Left renal pelvis (tissue), 4 donors: ENCODE measurements around the gene MEGF6. TPM values are rescaled to one million over a fixed set of nuclear protein-coding genes. Genes with fewer than 3 reads are reported as not detected.

Experiments used
- DNase-seq, 4 donors: peaks; one replicate each; pipeline ENCODE4 v3.0.0-alpha.2; 2013; ENCODE audit warnings: low read depth in 4 of 4, low spot score in 3 of 4
- polyA plus RNA-seq, 4 donors: library from polyadenylated mRNA; unstranded; fragments of 120-200 nt; gene quantifications; one replicate each; pipeline ENCODE4 v1.2.1, GENCODE V29; 2013; ENCODE audit not compliant: insufficient read length in 4 of 4

Gene MEGF6
- polyA plus RNA-seq, 4 donors, result 8.1 to 26.3 (median 14.0) TPM

- no peak for DNase-seq
Measured at GRCh38 chr1:3476666-3477065, 134.6 kb downstream of the MEGF6 start.

- DNase-seq, result no peak
Measured at GRCh38 chr1:3475839-3476573, 135.3 kb downstream of the MEGF6 start.

GRCh38 chr1:3474421-3474820, 136.9 kb downstream of the MEGF6 start:
- no peak for DNase-seq

GRCh38 chr1:3474016-3474415, 137.3 kb downstream of the MEGF6 start:
- no peak for DNase-seq

- DNase-seq, result no peak
Measured at GRCh38 chr1:3473381-3473844, 137.9 kb downstream of the MEGF6 start.

GRCh38 chr1:3472906-3473305, 138.4 kb downstream of the MEGF6 start:
- DNase-seq, result no peak

GRCh38 chr1:3472088-3472850, 139.0 kb downstream of the MEGF6 start:
- DNase-seq, result no peak

GRCh38 chr1:3471356-3472087, 139.8 kb downstream of the MEGF6 start:
- DNase-seq, result no peak

GRCh38 chr1:3470650-3471355, 140.5 kb downstream of the MEGF6 start:
- DNase-seq, result no peak

- DNase-seq, result no peak
Measured at GRCh38 chr1:3469849-3470649, 141.3 kb downstream of the MEGF6 start.

GRCh38 chr1:3469104-3469848, 142.0 kb downstream of the MEGF6 start:
- DNase-seq, result no peak

GRCh38 chr1:3468236-3469103, 142.8 kb downstream of the MEGF6 start:
- DNase-seq, result no peak

GRCh38 chr1:3467096-3468036, 143.9 kb downstream of the MEGF6 start:
- no peak for DNase-seq

GRCh38 chr1:3466366-3467075, 144.8 kb downstream of the MEGF6 start:
- DNase-seq, result no peak

GRCh38 chr1:3465935-3466321, 145.4 kb downstream of the MEGF6 start:
- no peak for DNase-seq

GRCh38 chr1:3465091-3465934, 146.0 kb downstream of the MEGF6 start:
- DNase-seq, result no peak
